ENCODE data around the gene MYL6. TPM values are rescaled to one million over a fixed set of nuclear protein-coding genes. Genes with fewer than 3 reads are reported as not detected.

MYL6 gene
- total and polyA plus RNA-seq, 9 of the 15 experiments (the other 6 are each of a cell fraction or from before 2014, with no cell fraction given): 557 to 1,664 (median 958) TPM

GRCh38 chr12:56129206-56129941 lies 28.8 kb upstream of the MYL6 start (continued):
- TF ChIP-seq FOXP4 (CRISPR knock-in tag; IDR thresholded peaks at IDR 0.05; ENCODE audit: borderline replicate concordance) (no peak), PTTG1 (tag; IDR thresholded peaks at IDR 0.05; ENCODE audit: low read depth) (no peak), RAD21 (CRISPR knock-in tag; conservative IDR thresholded peaks at IDR 0.05 in 1 of 2, IDR thresholded peaks at IDR 0.05 in 1 of 2) (peak in 1 of 2 experiments; percentile 18; a peak in 2 of 4 replicates), SMARCA4 (IDR thresholded peaks at IDR 0.05) (peak; percentile 61; the same call in 1 of the 2 replicates), DPF2 (IDR thresholded peaks at IDR 0.05) (0 out of 2 replicates have a peak, but pooled peaks have one; percentile 28), SETDB1 (IDR thresholded peaks at IDR 0.05; ENCODE audit: low read length) (no peak), ZFPM2 (CRISPR knock-in tag; IDR thresholded peaks at IDR 0.05) (no peak), MEF2D (tag; conservative IDR thresholded peaks at IDR 0.05; ENCODE audit: low read depth) (no peak), PHTF2 (CRISPR knock-in tag; IDR thresholded peaks at IDR 0.05) (no peak), ZNF584 (CRISPR knock-in tag; IDR thresholded peaks at IDR 0.05; ENCODE audit: low read depth) (no peak), SIRT6 (IDR thresholded peaks at IDR 0.05; ENCODE audit: low read depth, low read length) (no peak), ELK1 (CRISPR knock-in tag; IDR thresholded peaks at IDR 0.05) (no peak), ZSCAN32 (CRISPR knock-in tag; IDR thresholded peaks at IDR 0.05) (0 out of 2 replicates have a peak, but pooled peaks have one; percentile 6), CBX5 (IDR thresholded peaks at IDR 0.05; ENCODE audit: borderline replicate concordance, low read depth) (no peak), HEY1 (CRISPR knock-in tag; IDR thresholded peaks at IDR 0.05; ENCODE audit: borderline replicate concordance) (no peak), C11orf30 (IDR thresholded peaks at IDR 0.05; ENCODE audit: low read depth) (no peak), PHB2 (IDR thresholded peaks at IDR 0.05; ENCODE audit: low read depth) (no peak), U2AF2 (optimal IDR thresholded peaks at IDR 0.05; ENCODE audit: low read depth, low read length) (no peak), CSDE1 (IDR thresholded peaks at IDR 0.05) (no peak), BCL6 (CRISPR knock-in tag; IDR thresholded peaks at IDR 0.05) (no peak)
- TF ChIP-seq, protein P1, sequence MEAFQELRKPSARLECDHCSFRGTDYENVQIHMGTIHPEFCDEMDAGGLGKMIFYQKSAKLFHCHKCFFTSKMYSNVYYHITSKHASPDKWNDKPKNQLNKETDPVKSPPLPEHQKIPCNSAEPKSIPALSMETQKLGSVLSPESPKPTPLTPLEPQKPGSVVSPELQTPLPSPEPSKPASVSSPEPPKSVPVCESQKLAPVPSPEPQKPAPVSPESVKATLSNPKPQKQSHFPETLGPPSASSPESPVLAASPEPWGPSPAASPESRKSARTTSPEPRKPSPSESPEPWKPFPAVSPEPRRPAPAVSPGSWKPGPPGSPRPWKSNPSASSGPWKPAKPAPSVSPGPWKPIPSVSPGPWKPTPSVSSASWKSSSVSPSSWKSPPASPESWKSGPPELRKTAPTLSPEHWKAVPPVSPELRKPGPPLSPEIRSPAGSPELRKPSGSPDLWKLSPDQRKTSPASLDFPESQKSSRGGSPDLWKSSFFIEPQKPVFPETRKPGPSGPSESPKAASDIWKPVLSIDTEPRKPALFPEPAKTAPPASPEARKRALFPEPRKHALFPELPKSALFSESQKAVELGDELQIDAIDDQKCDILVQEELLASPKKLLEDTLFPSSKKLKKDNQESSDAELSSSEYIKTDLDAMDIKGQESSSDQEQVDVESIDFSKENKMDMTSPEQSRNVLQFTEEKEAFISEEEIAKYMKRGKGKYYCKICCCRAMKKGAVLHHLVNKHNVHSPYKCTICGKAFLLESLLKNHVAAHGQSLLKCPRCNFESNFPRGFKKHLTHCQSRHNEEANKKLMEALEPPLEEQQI (IDR thresholded peaks at IDR 0.05): no peak
- TF ChIP-seq, protein P2, sequence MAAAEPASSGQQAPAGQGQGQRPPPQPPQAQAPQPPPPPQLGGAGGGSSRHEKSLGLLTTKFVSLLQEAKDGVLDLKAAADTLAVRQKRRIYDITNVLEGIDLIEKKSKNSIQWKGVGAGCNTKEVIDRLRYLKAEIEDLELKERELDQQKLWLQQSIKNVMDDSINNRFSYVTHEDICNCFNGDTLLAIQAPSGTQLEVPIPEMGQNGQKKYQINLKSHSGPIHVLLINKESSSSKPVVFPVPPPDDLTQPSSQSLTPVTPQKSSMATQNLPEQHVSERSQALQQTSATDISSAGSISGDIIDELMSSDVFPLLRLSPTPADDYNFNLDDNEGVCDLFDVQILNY (CRISPR knock-in tag; IDR thresholded peaks at IDR 0.05): no peak

Data from K562 (cell line).